Measurements from ENCODE around the gene SPG21. TPM values are rescaled to one million over a fixed set of nuclear protein-coding genes. Genes with fewer than 3 reads are reported as not detected.
A peak's percentile ranks its signal among the peaks of the same experiment; 100 is the strongest.
"Not testable (repeated sequence)": the region's sequence is repeated elsewhere in the genome, so short reads cannot be mapped to it uniquely, and the experiment has no call there.

Gene SPG21
- total and polyA plus RNA-seq, 2 of the 8 experiments (the other 6 are each of a cell fraction or from before 2014, with no cell fraction given), result 67.3 to 72.7 TPM

GRCh38 chr15:65011198-65011597 is 21.5 kb upstream of the SPG21 start:
- not testable (repeated sequence) for H4K91ac ChIP-seq (replicated peaks; ENCODE audit: insufficient read length, low read length); H3K27ac ChIP-seq (ENCODE audit: low read depth, low read length); H3K23ac ChIP-seq (ENCODE audit: insufficient read length); H3K9me3 ChIP-seq (ENCODE audit: insufficient read depth in 2 of 2, low read depth in 1 of 2, low read length in 1 of 2); H2AFZ ChIP-seq (ENCODE audit: low read length); H4K20me1 ChIP-seq (replicated peaks in 1 of 2; ENCODE audit: control insufficient read depth in 1 of 2, insufficient read depth in 2 of 2, low read length in 2 of 2); H3K4me3 ChIP-seq (ENCODE audit: extremely low read depth in 1 of 4, insufficient read depth in 2 of 4, low read depth in 3 of 4, low read length in 4 of 4); H2BK5ac ChIP-seq (ENCODE audit: low read depth, low read length); H3K79me1 ChIP-seq (ENCODE audit: low read depth, low read length); H4K5ac ChIP-seq (ENCODE audit: insufficient read length, low read depth, low read length); H2BK120ac ChIP-seq (replicated peaks; ENCODE audit: low read depth, low read length); H3K14ac ChIP-seq (ENCODE audit: insufficient read length); H3K18ac ChIP-seq (ENCODE audit: extremely low read depth, low read length); FAIRE-seq; H2BK12ac ChIP-seq (ENCODE audit: low read depth, low read length); H3K4me2 ChIP-seq (ENCODE audit: insufficient read depth in 1 of 2, low read depth in 2 of 2, low read length in 2 of 2); H2BK20ac ChIP-seq (ENCODE audit: low read length); H3K56ac ChIP-seq (replicated peaks; ENCODE audit: insufficient read length, low read depth, low read length); H2AK5ac ChIP-seq (ENCODE audit: low read depth, low read length); H3K9ac ChIP-seq (replicated peaks in 1 of 4; ENCODE audit: extremely low read depth in 1 of 4, low read depth in 3 of 4, low read length in 3 of 4); H3K23me2 ChIP-seq (ENCODE audit: low read depth, low read length); H3K27me3 ChIP-seq (replicated peaks in 1 of 4; ENCODE audit: control insufficient read depth in 3 of 4, extremely low read depth in 1 of 4, insufficient read depth in 3 of 4, low read length in 3 of 4); H3K4ac ChIP-seq (replicated peaks; ENCODE audit: insufficient read length, low read depth, low read length); H3K4me1 ChIP-seq (replicated peaks in 1 of 4; ENCODE audit: control insufficient read depth in 3 of 4, insufficient read depth in 4 of 4, low read length in 3 of 4); H3K79me2 ChIP-seq (ENCODE audit: control insufficient read depth in 1 of 2, insufficient read depth in 2 of 2, low read length in 2 of 2); H2BK15ac ChIP-seq (ENCODE audit: low read length); DNase-seq (ENCODE audit: low read depth in 1 of 2, low spot score in 2 of 2); H4K8ac ChIP-seq (ENCODE audit: extremely low read depth, insufficient read depth, low read length)
- POLR2A ChIA-PET (ENCODE audit: partially characterized antibody), result interaction anchor here (0.6 kb wide), 1 partner anchor 122 kb away, joined by 3 read pairs; no protein-coding TSS in a partner anchor
- CTCF ChIA-PET (ENCODE audit: partially characterized antibody), result interaction anchor here (0.6 to 1.1 kb wide), 4 partner anchors 10 to 201 kb away, joined by 3 to 6 read pairs (median 4); no protein-coding TSS in a partner anchor
- TF ChIP-seq MAFK (IDR thresholded peaks at IDR 0.05; ENCODE audit: low read depth, low read length), result peak; percentile 26; the same call in 1 of the 2 replicates
- H3K36me3 ChIP-seq (ENCODE audit: control insufficient read depth in 2 of 4, insufficient read depth in 4 of 4, low read length in 3 of 4), result peaks cover 0 to 22% (median 11%) of the 10 kb centered on the region in 4 experiments; a peak in 6 of 8 replicates
- WGBS, 2 experiments (ENCODE audit: extremely low coverage in 1 of 2, insufficient coverage in 1 of 2, insufficient read length in 1 of 2, insufficient replicate concordance in 2 of 2, low coverage in 1 of 2, low lambda C conversion rate in 2 of 2, missing lambda C conversion rate in 1 of 2), result 85% methylated on average over 4 of the region's 4 CpGs; no CpG with 5 or more reads in 1 of the 2 experiments

All from H1 (cell line).